Measurements from ENCODE around the gene ACSF3.

Gene ACSF3

GRCh38 chr16:89175280-89176146 is 81.9 kb downstream of the ACSF3 start:
- H3K27me3 ChIP-seq, result peaks cover 28% of the 10 kb centered on the region
- no peak overlapping the region for H3K4me3 ChIP-seq (ENCODE audit: low read depth, low read length)
- no peak for DNase-seq
- H3K36me3 ChIP-seq, result no peaks in the 10 kb centered on the region
- H3K4me1 ChIP-seq, result no peaks in the 10 kb centered on the region; the same call in 1 of the 2 replicates
- H3K9me3 ChIP-seq, result no peaks in the 10 kb centered on the region
- TF ChIP-seq CTCF (IDR thresholded peaks at IDR 0.05; ENCODE audit: low read depth, low read length), result no peak

GRCh38 chr16:89176147-89176690 is 82.6 kb downstream of the ACSF3 start:
- Histone ChIP-seq H3K4me1 (no peaks in the 10 kb centered on the region; the same call in 1 of the 2 replicates), H3K4me3 (ENCODE audit: low read depth, low read length) (no peak overlapping the region), H3K27me3 (peaks cover 24% of the 10 kb centered on the region), H3K9me3 (no peaks in the 10 kb centered on the region), H3K36me3 (no peaks in the 10 kb centered on the region)
- no peak for TF ChIP-seq CTCF (IDR thresholded peaks at IDR 0.05; ENCODE audit: low read depth, low read length)
- no peak for DNase-seq

- Histone ChIP-seq H3K4me1 (no peaks in the 10 kb centered on the region; the same call in 1 of the 2 replicates), H3K36me3 (no peaks in the 10 kb centered on the region), H3K9me3 (no peaks in the 10 kb centered on the region), H3K27me3 (peaks cover 24% of the 10 kb centered on the region), H3K4me3 (ENCODE audit: low read depth, low read length) (no peak overlapping the region)
- no peak for TF ChIP-seq CTCF (IDR thresholded peaks at IDR 0.05; ENCODE audit: low read depth, low read length)
- DNase-seq, result no peak
Observed at GRCh38 chr16:89176717-89177116, 83.1 kb downstream of the ACSF3 start.

GRCh38 chr16:89177501-89177900 is 83.8 kb downstream of the ACSF3 start:
- H3K4me1 ChIP-seq, result no peaks in the 10 kb centered on the region
- H3K36me3 ChIP-seq, result no peaks in the 10 kb centered on the region
- TF ChIP-seq CTCF (IDR thresholded peaks at IDR 0.05; ENCODE audit: low read depth, low read length), result no peak
- no peak for DNase-seq
- peaks cover 24% of the 10 kb centered on the region for H3K27me3 ChIP-seq
- no peaks in the 10 kb centered on the region for H3K9me3 ChIP-seq
- no peak overlapping the region for H3K4me3 ChIP-seq (ENCODE audit: low read depth, low read length)

GRCh38 chr16:89178453-89179147 is 84.9 kb downstream of the ACSF3 start:
- peaks cover 30% of the 10 kb centered on the region for H3K27me3 ChIP-seq
- H3K36me3 ChIP-seq, result no peaks in the 10 kb centered on the region
- no peaks in the 10 kb centered on the region for H3K4me1 ChIP-seq
- no peak for DNase-seq
- H3K9me3 ChIP-seq, result no peaks in the 10 kb centered on the region
- TF ChIP-seq CTCF (IDR thresholded peaks at IDR 0.05; ENCODE audit: low read depth, low read length), result no peak
- no peak overlapping the region for H3K4me3 ChIP-seq (ENCODE audit: low read depth, low read length)

Measured in BE2C (cell line).